ENCODE measurements around the gene ELFN1.

Gene ELFN1

GRCh38 chr7:1768832-1769231 is 98.8 kb downstream of the ELFN1 start:
- Histone ChIP-seq H3K27ac (ENCODE audit: low read depth, low read length) (no peak overlapping the region), H3K27me3 (ENCODE audit: control insufficient read depth, insufficient read depth, low read length) (no peaks in the 10 kb centered on the region), H3K4me1 (ENCODE audit: control insufficient read depth, insufficient read depth, low read length) (no peaks in the 10 kb centered on the region), H3K9ac (ENCODE audit: low read length) (no peak overlapping the region), H3K4me3 (ENCODE audit: low read length) (no peak overlapping the region), H3K36me3 (ENCODE audit: control insufficient read depth, insufficient read depth, low read length) (no peaks in the 10 kb centered on the region)

GRCh38 chr7:1769286-1770200 is 99.5 kb downstream of the ELFN1 start:
- no peaks in the 10 kb centered on the region for H3K27me3 ChIP-seq (ENCODE audit: control insufficient read depth, insufficient read depth, low read length)
- no peaks in the 10 kb centered on the region for H3K36me3 ChIP-seq (ENCODE audit: control insufficient read depth, insufficient read depth, low read length)
- H3K4me1 ChIP-seq (ENCODE audit: control insufficient read depth, insufficient read depth, low read length), result no peaks in the 10 kb centered on the region
- no peak overlapping the region for H3K27ac ChIP-seq (ENCODE audit: low read depth, low read length)
- H3K4me3 ChIP-seq (ENCODE audit: low read length), result no peak overlapping the region
- H3K9ac ChIP-seq (ENCODE audit: low read length), result no peak overlapping the region

- Histone ChIP-seq H3K36me3 (ENCODE audit: control insufficient read depth, insufficient read depth, low read length) (no peaks in the 10 kb centered on the region), H3K27ac (ENCODE audit: low read depth, low read length) (no peak overlapping the region), H3K27me3 (ENCODE audit: control insufficient read depth, insufficient read depth, low read length) (no peaks in the 10 kb centered on the region), H3K9ac (ENCODE audit: low read length) (no peak overlapping the region), H3K4me3 (ENCODE audit: low read length) (no peak overlapping the region), H3K4me1 (ENCODE audit: control insufficient read depth, insufficient read depth, low read length) (no peaks in the 10 kb centered on the region)
Measured at GRCh38 chr7:1770331-1770730, 100.3 kb downstream of the ELFN1 start.

- no peak overlapping the region for H3K27ac ChIP-seq (ENCODE audit: low read depth, low read length)
- H3K4me1 ChIP-seq (ENCODE audit: control insufficient read depth, insufficient read depth, low read length), result no peaks in the 10 kb centered on the region
Measured at GRCh38 chr7:1775389-1775788, 105.3 kb downstream of the ELFN1 start.

GRCh38 chr7:1777122-1777521 is 107.0 kb downstream of the ELFN1 start:
- Histone ChIP-seq H3K4me3 (ENCODE audit: low read length) (no peak overlapping the region), H3K9ac (ENCODE audit: low read length) (no peak overlapping the region)

More at GRCh38 chr7:1775389-1775788, 105.3 kb downstream of the ELFN1 start:
- no peaks in the 10 kb centered on the region for H3K36me3 ChIP-seq (ENCODE audit: control insufficient read depth, insufficient read depth, low read length)
- H3K4me3 ChIP-seq (ENCODE audit: low read length), result no peak overlapping the region
- no peak overlapping the region for H3K9ac ChIP-seq (ENCODE audit: low read length)
- H3K27me3 ChIP-seq (ENCODE audit: control insufficient read depth, insufficient read depth, low read length), result no peaks in the 10 kb centered on the region

GRCh38 chr7:1779445-1779844 is 109.4 kb downstream of the ELFN1 start:
- Histone ChIP-seq H3K9ac (ENCODE audit: low read length) (no peak overlapping the region), H3K27me3 (ENCODE audit: control insufficient read depth, insufficient read depth, low read length) (no peaks in the 10 kb centered on the region), H3K36me3 (ENCODE audit: control insufficient read depth, insufficient read depth, low read length) (no peaks in the 10 kb centered on the region), H3K4me1 (ENCODE audit: control insufficient read depth, insufficient read depth, low read length) (no peaks in the 10 kb centered on the region), H3K27ac (ENCODE audit: low read depth, low read length) (no peak overlapping the region), H3K4me3 (ENCODE audit: low read length) (no peak overlapping the region)

More at GRCh38 chr7:1777122-1777521, 107.0 kb downstream of the ELFN1 start:
- Histone ChIP-seq H3K36me3 (ENCODE audit: control insufficient read depth, insufficient read depth, low read length) (no peaks in the 10 kb centered on the region), H3K27ac (ENCODE audit: low read depth, low read length) (no peak overlapping the region), H3K4me1 (ENCODE audit: control insufficient read depth, insufficient read depth, low read length) (no peaks in the 10 kb centered on the region), H3K27me3 (ENCODE audit: control insufficient read depth, insufficient read depth, low read length) (no peaks in the 10 kb centered on the region)

GRCh38 chr7:1781369-1781768 is 111.3 kb downstream of the ELFN1 start:
- Histone ChIP-seq H3K27ac (ENCODE audit: low read depth, low read length) (no peak overlapping the region), H3K9ac (ENCODE audit: low read length) (no peak overlapping the region), H3K4me1 (ENCODE audit: control insufficient read depth, insufficient read depth, low read length) (no peaks in the 10 kb centered on the region), H3K36me3 (ENCODE audit: control insufficient read depth, insufficient read depth, low read length) (no peaks in the 10 kb centered on the region), H3K4me3 (ENCODE audit: low read length) (no peak overlapping the region), H3K27me3 (ENCODE audit: control insufficient read depth, insufficient read depth, low read length) (no peaks in the 10 kb centered on the region)

GRCh38 chr7:1785839-1786238 is 115.8 kb downstream of the ELFN1 start:
- no peak overlapping the region for H3K4me3 ChIP-seq (ENCODE audit: low read length)
- H3K27ac ChIP-seq (ENCODE audit: low read depth, low read length), result no peak overlapping the region
- no peaks in the 10 kb centered on the region for H3K4me1 ChIP-seq (ENCODE audit: control insufficient read depth, insufficient read depth, low read length)
- H3K9ac ChIP-seq (ENCODE audit: low read length), result no peak overlapping the region
- H3K36me3 ChIP-seq (ENCODE audit: control insufficient read depth, insufficient read depth, low read length), result no peaks in the 10 kb centered on the region
- no peaks in the 10 kb centered on the region for H3K27me3 ChIP-seq (ENCODE audit: control insufficient read depth, insufficient read depth, low read length)

GRCh38 chr7:1787241-1787640 is 117.2 kb downstream of the ELFN1 start:
- H3K4me1 ChIP-seq (ENCODE audit: control insufficient read depth, insufficient read depth, low read length), result no peaks in the 10 kb centered on the region
- no peaks in the 10 kb centered on the region for H3K27me3 ChIP-seq (ENCODE audit: control insufficient read depth, insufficient read depth, low read length)
- H3K27ac ChIP-seq (ENCODE audit: low read depth, low read length), result no peak overlapping the region
- no peak overlapping the region for H3K9ac ChIP-seq (ENCODE audit: low read length)
- no peaks in the 10 kb centered on the region for H3K36me3 ChIP-seq (ENCODE audit: control insufficient read depth, insufficient read depth, low read length)
- H3K4me3 ChIP-seq (ENCODE audit: low read length), result no peak overlapping the region

- Histone ChIP-seq H3K36me3 (ENCODE audit: control insufficient read depth, insufficient read depth, low read length) (no peaks in the 10 kb centered on the region), H3K27me3 (ENCODE audit: control insufficient read depth, insufficient read depth, low read length) (no peaks in the 10 kb centered on the region), H3K9ac (ENCODE audit: low read length) (no peak overlapping the region), H3K4me3 (ENCODE audit: low read length) (no peak overlapping the region), H3K27ac (ENCODE audit: low read depth, low read length) (no peak overlapping the region), H3K4me1 (ENCODE audit: control insufficient read depth, insufficient read depth, low read length) (no peaks in the 10 kb centered on the region)
Measured at GRCh38 chr7:1787681-1788235, 117.7 kb downstream of the ELFN1 start.

- Histone ChIP-seq H3K4me3 (ENCODE audit: low read length) (no peak overlapping the region), H3K27ac (ENCODE audit: low read depth, low read length) (no peak overlapping the region), H3K4me1 (ENCODE audit: control insufficient read depth, insufficient read depth, low read length) (no peaks in the 10 kb centered on the region), H3K9ac (ENCODE audit: low read length) (no peak overlapping the region), H3K36me3 (ENCODE audit: control insufficient read depth, insufficient read depth, low read length) (no peaks in the 10 kb centered on the region), H3K27me3 (ENCODE audit: control insufficient read depth, insufficient read depth, low read length) (no peaks in the 10 kb centered on the region)
Measured at GRCh38 chr7:1794888-1795542, 124.9 kb downstream of the ELFN1 start.

Measured in rectal smooth muscle tissue (tissue), 1 donor.